GM19324 (cell line): ENCODE results near the gene HOXD9.

Experiments used
- ATAC-seq: cut with Tn5 transposase; IDR thresholded peaks from one replicate; pipeline ENCODE4 v1.9.1; 2021; ENCODE audit warnings: mild to moderate bottlenecking, moderate library complexity; ENCODE audit not compliant: unreplicated experiment, low FRiP score

Gene HOXD9

GRCh38 chr2:176122683-176123410 lies at the start of gene HOXD9:
HOXD9 (plus strand) TSS chr2:176122719; CDS start chr2:176122769, 50 bp downstream.
- no peak for ATAC-seq

- ATAC-seq, result no peak
Measured at GRCh38 chr2:176072951-176073904, 49.3 kb upstream of the HOXD9 start.

GRCh38 chr2:176074919-176075425 lies 47.5 kb upstream of the HOXD9 start:
- ATAC-seq, result no peak

GRCh38 chr2:176075481-176075880 lies 47.0 kb upstream of the HOXD9 start:
- ATAC-seq, result no peak

- no peak for ATAC-seq
Measured at GRCh38 chr2:176076063-176076462, 46.5 kb upstream of the HOXD9 start.

- no peak for ATAC-seq
Measured at GRCh38 chr2:176076796-176077195, 45.7 kb upstream of the HOXD9 start.

- ATAC-seq, result no peak
Measured at GRCh38 chr2:176078541-176079284, 43.8 kb upstream of the HOXD9 start.

GRCh38 chr2:176079285-176079830 lies 43.2 kb upstream of the HOXD9 start:
- ATAC-seq, result no peak

GRCh38 chr2:176079831-176080539 lies 42.5 kb upstream of the HOXD9 start:
- ATAC-seq, result no peak

- no peak for ATAC-seq
Measured at GRCh38 chr2:176080540-176081375, 41.8 kb upstream of the HOXD9 start.

GRCh38 chr2:176081376-176081836 lies 41.1 kb upstream of the HOXD9 start:
- ATAC-seq, result no peak

GRCh38 chr2:176081837-176082524 lies 40.5 kb upstream of the HOXD9 start:
- no peak for ATAC-seq

GRCh38 chr2:176082525-176082823 lies 40.0 kb upstream of the HOXD9 start:
- ATAC-seq, result no peak

- ATAC-seq, result no peak
Measured at GRCh38 chr2:176082824-176083751, 39.4 kb upstream of the HOXD9 start.

GRCh38 chr2:176083796-176084261 lies 38.7 kb upstream of the HOXD9 start, which contains the start of gene EVX2:
EVX2 (minus strand) TSS chr2:176083962; CDS start chr2:176083776, 186 bp downstream.
- ATAC-seq, result no peak

GRCh38 chr2:176084611-176085119 lies 37.9 kb upstream of the HOXD9 start:
- ATAC-seq, result no peak
